HPDE6-E6E7 (cell line): ENCODE results near the gene WDR70.
"Not testable (repeated sequence)": the region's sequence is repeated elsewhere in the genome, so short reads cannot be mapped to it uniquely, and the experiment has no call there.

Source experiments
- DNase-seq: peaks from one replicate; pipeline ENCODE4 v3.0.0; 2011; ENCODE audit warnings: missing footprints; ENCODE audit errors: extremely low spot score

WDR70 gene

DNA sequence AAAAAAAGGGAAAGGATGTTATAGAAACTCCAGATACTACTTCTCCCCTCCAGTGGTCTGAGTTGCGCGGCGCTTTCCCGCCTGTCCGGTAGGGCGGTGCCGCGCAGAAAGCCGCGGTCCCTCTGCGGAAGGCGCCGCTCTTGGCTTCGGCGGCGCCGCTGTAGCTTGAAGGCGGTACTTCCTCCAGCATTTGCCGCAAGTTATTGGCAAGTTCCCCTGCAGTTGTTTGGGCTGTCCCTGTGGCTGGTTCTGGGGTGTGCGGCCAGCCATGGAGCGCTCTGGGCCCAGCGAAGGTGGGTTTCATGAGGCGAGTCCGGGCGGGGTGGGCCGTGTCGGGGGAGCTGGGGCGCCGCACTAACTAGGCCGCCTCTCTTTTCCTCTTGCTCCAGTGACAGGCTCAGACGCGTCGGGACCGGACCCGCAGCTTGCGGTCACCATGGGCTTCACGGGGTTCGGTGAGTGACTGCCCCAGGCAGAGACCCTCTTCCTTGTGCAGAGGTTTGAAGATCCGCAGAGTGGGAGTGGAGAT, at the start of gene WDR70:
WDR70 (plus strand) TSS at position 219 of the 529 bp plus-strand sequence; CDS start at position 269, 50 bp downstream.
- DNase-seq = peak; percentile 49

DNA sequence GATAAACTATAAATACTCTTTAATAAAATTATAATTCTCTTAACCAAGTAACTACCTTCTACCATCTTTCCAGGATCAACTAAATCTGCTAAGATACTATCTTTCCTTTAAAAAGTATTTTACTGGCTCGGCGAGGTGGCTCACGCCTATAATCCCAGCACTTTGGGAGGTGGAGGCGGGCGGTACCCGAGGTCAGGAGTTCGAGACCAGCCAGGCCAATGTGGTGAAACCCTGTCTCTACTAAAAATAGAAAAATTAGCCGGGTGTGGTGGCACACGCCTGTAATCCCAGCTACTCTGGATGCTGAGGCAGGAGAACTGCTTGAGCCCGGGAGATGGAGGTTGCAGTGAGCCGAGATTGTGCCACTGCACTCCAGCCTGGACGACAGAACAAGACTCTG, 44.4 kb upstream of the WDR70 start:
- DNase-seq = not testable (repeated sequence)

DNA sequence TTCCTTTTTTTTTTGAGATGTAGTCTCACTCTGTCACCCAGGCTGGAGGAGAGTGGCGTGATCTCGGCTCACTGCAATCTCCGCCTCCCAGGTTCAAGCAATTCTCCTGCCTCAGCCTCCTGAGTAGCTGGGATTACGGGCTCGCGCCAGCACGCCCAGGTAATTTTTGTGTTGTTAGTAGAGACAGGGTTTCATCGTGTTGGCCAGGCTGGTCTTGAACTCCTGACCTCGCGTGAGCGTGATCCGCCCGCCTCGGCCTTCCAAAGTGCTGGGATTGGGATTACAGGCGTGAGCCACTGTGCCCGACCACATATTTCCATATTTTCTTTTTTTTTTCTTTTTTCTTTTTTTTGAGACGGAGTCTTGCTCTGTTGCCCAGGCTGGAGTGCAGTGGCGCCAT, 36.4 kb upstream of the WDR70 start:
- not testable (repeated sequence) for DNase-seq

GRCh38 chr5:37355161-37355560, 24.0 kb upstream of the WDR70 start:
- no peak for DNase-seq

GRCh38 chr5:37370550-37370863, 8.6 kb upstream of the WDR70 start:
- peak; percentile 38 for DNase-seq

GRCh38 chr5:37370864-37371726, 8.0 kb upstream of the WDR70 start, which contains the start of gene NUP155:
NUP155 (minus strand) TSS chr5:37371106; CDS start chr5:37370977, 129 bp downstream.
- DNase-seq = peak; percentile 91

DNA sequence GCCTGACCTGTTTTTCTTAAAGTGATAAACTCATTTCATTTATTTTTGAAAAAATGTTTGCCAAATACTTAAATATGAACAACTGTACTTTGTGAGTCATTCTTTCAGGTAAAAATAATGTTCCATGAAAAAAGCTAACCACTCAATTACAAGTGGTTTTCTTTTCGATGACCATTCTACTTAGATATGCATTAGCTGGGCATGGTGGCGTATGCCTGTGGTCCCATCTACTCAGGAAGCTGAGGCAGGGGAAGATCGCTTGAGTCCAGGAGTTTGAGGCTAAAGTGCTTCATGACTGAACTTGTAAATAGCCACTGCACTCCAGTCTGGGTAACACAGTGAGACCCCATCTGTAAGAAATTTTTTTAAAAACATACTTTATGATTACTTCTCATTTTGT, 4.0 kb upstream of the WDR70 start:
- no peak for DNase-seq

- DNase-seq = not testable (repeated sequence)
Measured at GRCh38 chr5:37378066-37378465, 1.1 kb upstream of the WDR70 start.

DNA sequence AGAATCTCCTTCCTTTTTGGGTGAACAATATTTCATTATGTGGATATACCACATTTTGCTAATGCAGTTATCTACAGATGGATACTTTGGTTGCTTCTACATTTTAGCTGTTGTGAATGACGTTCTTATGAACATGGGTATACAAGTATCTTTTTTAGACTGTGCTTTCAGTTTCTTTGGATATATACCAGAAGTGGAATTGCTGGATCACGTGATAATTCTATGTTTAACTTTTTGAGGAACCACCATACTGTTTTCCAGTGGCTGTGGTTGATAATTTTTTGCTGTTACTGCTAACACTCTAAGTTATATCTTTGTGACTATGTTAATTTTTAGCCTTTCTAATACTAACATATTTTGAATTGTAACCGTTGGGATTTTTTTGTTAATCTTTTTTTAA, 12.5 kb downstream of the WDR70 start:
- DNase-seq = no peak

GRCh38 chr5:37396352-37396751, 17.2 kb downstream of the WDR70 start:
- no peak for DNase-seq

DNA sequence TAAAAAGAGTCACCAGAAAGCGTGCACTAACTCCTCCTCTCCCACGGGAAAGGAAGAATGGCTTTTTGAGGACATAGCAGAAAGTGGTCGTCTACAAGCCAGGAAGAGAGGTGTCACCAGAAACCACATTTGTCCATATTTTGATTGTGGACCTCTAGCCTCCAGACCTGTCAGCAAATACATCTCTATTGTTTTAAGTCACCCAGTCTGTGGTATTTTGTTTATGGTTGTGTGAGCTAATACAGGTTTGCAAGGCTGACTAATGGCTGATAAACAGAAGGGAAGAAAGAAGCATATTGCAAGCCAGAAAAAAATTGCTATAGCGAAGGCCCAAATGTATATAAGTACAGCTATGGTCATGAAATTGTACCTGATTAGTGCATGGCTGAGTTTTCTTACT, 21.4 kb downstream of the WDR70 start:
- DNase-seq = no peak

GRCh38 chr5:37412515-37412914, 33.4 kb downstream of the WDR70 start:
- DNase-seq = no peak

DNA sequence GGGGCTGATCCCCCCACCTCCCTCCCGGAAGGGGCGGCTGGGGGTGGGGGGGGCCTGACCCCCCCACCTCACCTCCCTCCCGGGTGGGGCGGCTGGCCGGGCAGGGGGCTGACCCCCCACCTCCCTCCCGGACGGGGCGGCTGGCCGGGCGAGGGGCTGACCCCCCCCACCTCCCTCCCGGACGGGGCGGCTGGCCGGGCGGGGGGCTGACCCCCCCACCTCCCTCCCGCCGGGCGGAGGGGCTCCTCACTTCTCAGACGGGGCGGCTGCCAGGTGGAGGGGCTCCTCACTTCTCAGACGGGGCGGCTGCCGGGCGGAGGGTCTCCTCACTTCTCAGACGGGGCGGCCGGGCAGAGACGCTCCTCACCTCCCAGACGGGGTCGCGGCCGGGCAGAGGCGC, 36.3 kb downstream of the WDR70 start:
- DNase-seq = not testable (repeated sequence)

DNA sequence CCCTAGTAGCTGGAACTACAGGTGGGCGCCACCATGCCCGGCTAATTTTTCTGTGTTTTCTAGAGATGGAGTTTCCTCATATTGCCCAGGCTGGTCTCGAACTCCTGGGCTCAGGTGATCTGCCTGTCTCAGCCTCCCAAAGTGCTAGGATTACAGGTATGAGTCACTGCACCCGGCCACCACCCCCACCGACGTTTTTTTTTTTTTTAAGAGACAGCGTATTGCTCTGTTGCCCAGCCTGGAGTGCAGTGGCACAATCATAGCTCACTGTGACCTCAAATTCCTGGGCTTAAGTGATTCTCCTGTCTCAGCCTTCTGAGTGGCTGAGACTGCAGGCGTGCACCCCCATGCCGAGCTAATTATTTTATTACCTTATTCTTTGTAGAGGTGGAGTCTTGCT, 38.2 kb downstream of the WDR70 start:
- DNase-seq = no peak

GRCh38 chr5:37424441-37424840, 45.3 kb downstream of the WDR70 start:
- no peak for DNase-seq

GRCh38 chr5:37428044-37428443, 48.9 kb downstream of the WDR70 start:
- DNase-seq = no peak

- no peak for DNase-seq
Measured at GRCh38 chr5:37435261-37435660, 56.1 kb downstream of the WDR70 start.

GRCh38 chr5:37436146-37436934, 57.2 kb downstream of the WDR70 start:
- no peak for DNase-seq

- no peak for DNase-seq
Measured at GRCh38 chr5:37437711-37438110, 58.6 kb downstream of the WDR70 start.

GRCh38 chr5:37445783-37446182, 66.7 kb downstream of the WDR70 start:
- not testable (repeated sequence) for DNase-seq

DNA sequence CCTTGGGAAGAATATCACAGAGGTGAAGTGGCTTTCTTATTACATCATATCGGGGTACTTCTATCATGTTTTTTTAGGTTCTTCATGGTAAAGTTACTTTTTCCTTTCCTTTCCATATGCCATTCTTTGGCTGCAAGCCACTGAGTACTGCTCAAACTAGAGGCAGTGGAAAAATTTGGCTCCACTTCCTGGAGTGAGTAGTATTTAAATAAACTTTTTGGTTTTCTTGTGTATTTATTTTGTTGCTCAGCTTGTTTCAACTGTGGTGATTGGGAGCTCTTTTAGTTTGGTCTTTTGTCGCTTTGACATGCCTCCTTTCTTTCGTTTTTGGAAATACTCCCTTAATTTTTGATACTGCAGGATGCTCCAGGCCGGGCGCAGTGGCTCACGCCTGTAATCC, 69.8 kb downstream of the WDR70 start:
- no peak for DNase-seq

DNA sequence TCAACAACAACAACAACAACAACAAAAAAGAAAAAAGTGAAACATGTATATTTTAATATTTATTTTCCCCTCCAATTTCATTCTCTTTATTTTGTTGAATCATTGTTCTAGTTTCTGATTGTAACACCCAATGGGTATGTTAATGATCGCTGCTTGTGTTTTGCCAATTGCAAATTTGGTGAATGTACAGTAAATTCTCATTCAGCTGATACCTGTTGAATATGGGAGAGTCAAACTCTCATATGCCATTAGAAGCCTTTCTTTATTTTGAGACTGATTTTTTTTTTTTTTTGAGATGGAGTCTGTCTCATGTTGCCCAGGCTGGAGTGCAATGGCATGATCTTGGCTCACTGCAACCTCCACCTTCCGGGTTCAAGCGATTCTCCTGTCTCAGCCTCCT, 72.9 kb downstream of the WDR70 start:
- not testable (repeated sequence) for DNase-seq

DNA sequence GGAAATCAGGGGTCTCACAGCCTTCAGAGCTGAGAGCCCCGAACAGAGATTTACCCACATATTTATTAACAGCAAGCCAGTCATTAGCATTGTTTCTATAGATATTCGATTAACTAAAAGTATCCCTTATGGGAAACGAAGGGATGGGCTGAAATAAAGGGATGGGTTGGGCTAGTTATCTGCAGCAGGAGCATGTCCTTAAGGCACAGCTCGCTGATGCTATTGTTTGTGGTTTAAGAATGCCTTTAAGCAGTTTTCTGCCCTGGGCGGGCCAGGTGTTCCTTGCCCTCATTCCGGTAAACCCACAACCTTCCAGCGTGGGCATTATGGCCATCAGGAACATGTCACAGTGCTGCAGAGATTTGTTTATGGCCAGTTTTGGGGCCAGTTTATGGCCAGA, 74.1 kb downstream of the WDR70 start:
- not testable (repeated sequence) for DNase-seq
